GM12801 (cell line): ENCODE data around the gene ABCC6.

Experiments used
- CTCF ChIP-seq: IDR thresholded peaks from one replicate; pipeline ENCODE4 v1.5.1; 2011; ENCODE audit warnings: control low read depth; ENCODE audit not compliant: insufficient read length; ENCODE audit errors: extremely low read depth

ABCC6 gene

GRCh38 chr16:16118337-16118736 is 105.0 kb downstream of the ABCC6 start:
- TF ChIP-seq CTCF = no peak

- no peak for TF ChIP-seq CTCF
These were observed 106.5 kb downstream of the ABCC6 start for GRCh38 chr16:16116841-16117240.

- TF ChIP-seq CTCF = no peak
These were observed 110.2 kb downstream of the ABCC6 start for GRCh38 chr16:16113076-16113475.

GRCh38 chr16:16112450-16113053 is 110.7 kb downstream of the ABCC6 start:
- TF ChIP-seq CTCF = no peak

- TF ChIP-seq CTCF = no peak
These were observed 111.7 kb downstream of the ABCC6 start for GRCh38 chr16:16111639-16112038.

- no peak for TF ChIP-seq CTCF
These were observed 113.2 kb downstream of the ABCC6 start for GRCh38 chr16:16110111-16110490.

GRCh38 chr16:16109453-16110110 is 113.7 kb downstream of the ABCC6 start:
- TF ChIP-seq CTCF = no peak
